Body of pancreas (tissue), 4 donors: ENCODE results near the gene GARNL3.

ENCODE experiments used
- CTCF ChIP-seq, 7 experiments: fragments of 450-650 bp in 4 of 7; fragments of 200-600 bp in 3 of 7; sonication (generic) in 3 of 7; IDR thresholded peaks; one replicate each; pipeline ENCODE4 v1.5.1; 2016 to 2019; ENCODE audit warnings: antibody characterized with exemption in 7 of 7
- POLR2A ChIP-seq, 3 donors: fragments of 450-650 bp; IDR thresholded peaks; one replicate each; pipeline ENCODE4 v1.6.1; 2016; ENCODE audit warnings: antibody characterized with exemption in 3 of 3, mild to moderate bottlenecking in 2 of 3

- TF ChIP-seq CTCF (IDR thresholded peaks at IDR 0.05) = no peak
- TF ChIP-seq POLR2A (IDR thresholded peaks at IDR 0.05) = no peak
Measured at GRCh38 chr9:127264462-127265219, at the start of gene GARNL3.
